Skin epidermis (tissue), 12 donors: ENCODE data around the gene PRKRA.

Source experiments
- H3K27ac ChIP-seq, 21 experiments: fragments of 200-600 bp; sonication (generic) in 11 of 21; one replicate each; pipeline ENCODE4 v1.5.0; 2020; ENCODE audit warnings: mild to moderate bottlenecking in 3 of 21, inconsistent platforms in 2 of 21, moderate library complexity in 2 of 21
- H3K4me3 ChIP-seq, 7 experiments: fragments of 200-600 bp; sonication (generic) in 2 of 7; one replicate each; pipeline ENCODE4 v1.5.0; 2020; ENCODE audit warnings: inconsistent platforms in 2 of 7, mild to moderate bottlenecking in 2 of 7, moderate library complexity in 1 of 7

The PRKRA gene

DNA sequence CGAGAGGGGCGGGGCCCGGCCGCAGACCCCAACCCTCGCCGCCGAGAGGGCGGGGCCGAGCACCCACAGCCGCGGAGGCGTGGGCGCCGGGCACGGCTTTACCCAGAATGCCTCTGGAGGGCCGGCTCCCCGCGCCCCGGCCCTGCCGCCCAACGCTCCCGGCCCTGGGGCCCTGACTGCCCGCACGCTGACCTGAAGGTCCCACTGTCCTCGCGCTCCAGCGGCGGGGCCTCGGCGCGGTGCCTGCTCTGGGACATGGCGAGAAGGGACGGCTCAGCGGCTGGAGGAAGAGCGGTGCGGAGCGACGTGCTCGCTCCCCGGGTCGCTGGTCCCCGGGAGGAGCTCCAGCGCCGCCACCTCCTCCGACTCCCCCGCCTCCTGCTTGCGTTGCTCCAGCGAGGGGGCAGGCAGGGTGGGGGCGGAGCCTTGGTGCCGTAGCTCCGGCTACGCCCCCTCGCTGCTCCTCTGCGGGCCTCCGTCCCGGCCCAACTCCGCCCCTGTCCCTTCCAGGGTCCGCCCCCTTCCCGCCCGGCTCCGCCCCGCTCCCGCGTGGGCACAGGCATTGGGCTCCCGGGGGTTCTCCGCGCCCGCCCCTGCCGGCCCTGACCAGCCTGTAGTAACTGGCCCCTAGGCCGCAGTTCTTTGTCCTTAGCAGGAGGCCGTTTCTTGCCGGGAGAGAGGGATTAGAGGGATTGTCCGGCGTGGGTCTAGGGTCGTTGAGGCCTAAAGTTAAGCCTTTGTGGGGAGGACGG is at the start of gene PRKRA, which contains the start of gene PJVK:
TSS of gene PRKRA (minus strand) at position 402 of the 752 bp plus-strand sequence. CDS start at position 257, 145 bp downstream.
TSS of gene PJVK (plus strand) at position 605 of the 752 bp plus-strand sequence. CDS start 2,032 bp downstream, outside the sequence.
- Histone ChIP-seq H3K4me3 (peak within 1 kb of the TSS; percentile 73 to 95 (median 86)), H3K27ac (peak within 1 kb of the TSS; percentile 79 to 99 (median 98))

DNA sequence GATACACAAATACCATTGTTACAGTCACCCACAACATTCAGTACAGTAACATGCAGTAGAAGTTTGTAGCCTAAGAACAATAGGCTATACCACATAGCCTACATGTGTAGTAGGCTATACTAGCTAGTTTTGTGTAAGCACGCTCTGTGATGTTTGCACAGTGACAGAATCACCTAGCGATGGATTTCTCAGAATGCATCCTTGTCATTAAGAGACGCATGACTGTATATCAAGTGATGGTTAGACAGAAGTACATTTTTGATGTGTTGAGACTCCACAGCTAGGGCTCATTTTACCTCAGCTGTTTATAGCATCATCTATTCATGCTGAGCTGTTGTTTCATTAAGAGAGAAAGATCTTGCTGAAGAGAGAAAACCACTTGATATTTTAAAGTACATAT is 48.7 kb upstream of the PRKRA start:
- no peak overlapping the region for H3K27ac ChIP-seq
- no peak overlapping the region for H3K4me3 ChIP-seq

DNA sequence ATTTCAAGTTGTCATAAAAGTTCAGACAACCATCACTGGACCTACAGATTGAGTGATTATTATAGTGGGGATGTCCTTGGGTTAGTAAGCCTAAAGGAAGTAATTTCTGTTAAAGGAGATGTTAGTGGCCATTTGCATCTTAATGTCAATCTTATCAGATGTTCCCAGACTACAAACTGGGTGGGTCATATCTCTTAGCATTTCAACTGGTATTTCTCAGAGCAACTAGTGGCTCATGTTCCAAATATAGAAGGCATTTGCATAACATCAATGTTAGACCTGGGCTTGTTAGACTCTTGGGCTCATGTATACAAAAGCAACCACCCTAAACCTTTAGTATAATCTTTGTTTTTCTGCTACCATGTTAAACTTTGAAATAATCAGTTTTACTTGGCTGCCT is 47.2 kb upstream of the PRKRA start:
- Histone ChIP-seq H3K4me3 (no peak overlapping the region), H3K27ac (no peak overlapping the region)

DNA sequence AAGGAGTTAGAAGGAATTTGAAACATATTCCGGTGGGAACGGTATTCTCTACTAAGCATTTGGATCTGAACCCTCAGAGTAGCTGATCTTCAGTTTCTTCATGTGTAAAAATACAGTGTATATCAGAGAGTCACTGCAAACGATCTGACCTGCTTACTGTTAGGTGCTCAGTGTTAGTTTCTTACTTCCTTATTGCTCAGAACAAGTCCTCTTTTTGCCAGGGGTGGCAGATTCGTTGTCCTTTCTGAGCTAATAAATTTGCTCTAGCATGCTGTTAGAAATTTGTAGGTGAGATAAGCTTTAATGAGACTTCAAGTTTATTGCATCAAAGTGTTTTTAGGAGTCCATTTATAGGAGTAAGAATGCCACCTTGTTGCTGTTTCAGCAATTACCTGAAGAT is 45.1 kb upstream of the PRKRA start:
- Histone ChIP-seq H3K4me3 (no peak overlapping the region), H3K27ac (no peak overlapping the region)

DNA sequence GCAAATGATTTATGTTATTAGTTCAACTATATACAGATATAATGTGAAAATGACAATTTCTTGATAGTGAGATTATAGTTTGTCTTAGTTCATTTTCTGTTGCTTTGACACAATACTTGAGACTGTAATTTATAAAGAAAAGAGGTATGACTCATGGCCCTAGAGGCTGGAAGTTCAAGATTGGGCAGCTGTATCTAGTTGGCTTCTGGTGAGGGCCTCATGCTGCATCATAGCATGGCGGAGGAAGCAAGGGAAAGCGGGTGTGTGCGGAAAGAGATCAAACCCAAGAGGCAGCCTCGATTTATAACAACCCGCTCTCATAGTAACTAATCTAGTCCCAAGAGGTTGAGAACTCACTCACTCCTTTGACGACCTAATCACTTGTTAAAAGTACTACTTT is 40.6 kb upstream of the PRKRA start:
- no peak overlapping the region for H3K4me3 ChIP-seq
- H3K27ac ChIP-seq, result no peak overlapping the region

DNA sequence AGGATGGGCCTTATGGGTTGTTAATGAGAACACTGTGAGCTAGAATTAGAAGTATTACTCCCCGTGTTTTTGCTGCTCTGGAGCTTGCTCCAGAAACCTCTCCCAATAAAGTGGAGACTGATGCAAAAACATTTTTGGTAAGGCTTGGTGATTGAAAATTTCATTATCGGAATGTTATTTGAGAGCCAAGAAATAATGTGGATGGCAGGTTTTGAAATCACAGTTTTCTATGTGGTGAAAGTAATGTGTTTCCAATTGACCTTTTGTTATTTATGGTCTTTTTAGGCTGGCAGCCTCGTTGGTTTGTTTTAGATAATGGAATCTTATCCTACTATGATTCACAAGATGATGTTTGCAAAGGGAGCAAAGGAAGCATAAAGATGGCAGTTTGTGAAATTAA is 34.4 kb upstream of the PRKRA start:
- Histone ChIP-seq H3K4me3 (no peak overlapping the region), H3K27ac (no peak overlapping the region)

DNA sequence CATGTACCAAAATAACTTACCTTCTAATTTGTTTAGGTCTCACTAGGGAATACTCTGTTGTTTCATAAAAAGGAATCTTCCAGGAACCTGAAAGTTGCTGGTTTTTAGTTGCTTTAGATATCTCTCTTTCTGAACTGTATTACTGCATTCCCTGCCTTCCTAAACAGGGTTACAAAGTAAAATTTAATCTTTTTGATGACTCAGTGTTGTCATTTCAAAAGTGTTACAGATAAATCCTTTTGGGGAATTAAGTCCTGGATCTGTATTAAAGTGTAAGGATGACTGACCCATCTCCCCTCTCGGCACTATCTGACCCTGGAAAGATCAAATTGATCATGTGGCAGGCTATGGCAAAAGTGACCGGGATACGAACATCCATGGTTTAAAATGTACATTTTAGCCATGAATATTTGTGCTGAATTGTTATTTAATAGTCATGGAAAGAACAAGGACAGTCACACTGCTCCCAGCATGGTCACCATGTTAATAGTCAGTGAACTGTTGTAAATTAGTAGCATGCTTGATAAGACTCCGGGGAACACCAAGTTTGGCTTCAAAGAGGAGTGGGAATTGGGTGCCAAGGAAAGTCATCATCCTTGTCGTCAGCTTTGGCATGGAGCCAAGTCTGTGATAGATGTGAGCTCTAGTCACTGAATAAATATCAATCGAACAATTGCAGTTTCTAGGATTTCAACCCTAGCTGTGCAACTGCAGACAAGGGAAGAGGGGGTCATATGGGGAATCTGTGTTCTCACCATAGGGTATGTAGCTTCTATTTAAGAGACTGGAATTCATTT is 33.5 kb upstream of the PRKRA start:
- Histone ChIP-seq H3K4me3 (no peak overlapping the region), H3K27ac (no peak overlapping the region)

DNA sequence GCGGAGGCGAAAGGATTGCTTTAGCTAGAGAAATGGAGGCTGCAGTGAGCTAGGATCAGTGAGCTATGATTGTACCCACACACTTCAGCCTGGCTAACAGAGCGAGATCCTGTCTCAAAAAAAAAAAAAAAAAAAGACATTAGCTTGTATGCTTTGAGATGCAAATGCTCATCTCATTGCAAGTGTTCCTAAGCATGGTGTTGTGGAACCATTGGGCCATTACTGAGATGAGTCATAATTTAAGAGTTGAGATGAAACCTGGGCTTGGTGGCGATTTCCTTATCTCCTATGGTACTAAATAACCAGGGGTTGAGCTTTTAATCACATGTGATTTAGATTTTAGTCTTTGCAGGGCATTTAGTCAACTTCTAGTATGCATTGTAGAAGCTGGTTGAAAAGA is 31.5 kb upstream of the PRKRA start:
- Histone ChIP-seq H3K27ac (no peak overlapping the region), H3K4me3 (no peak overlapping the region)

DNA sequence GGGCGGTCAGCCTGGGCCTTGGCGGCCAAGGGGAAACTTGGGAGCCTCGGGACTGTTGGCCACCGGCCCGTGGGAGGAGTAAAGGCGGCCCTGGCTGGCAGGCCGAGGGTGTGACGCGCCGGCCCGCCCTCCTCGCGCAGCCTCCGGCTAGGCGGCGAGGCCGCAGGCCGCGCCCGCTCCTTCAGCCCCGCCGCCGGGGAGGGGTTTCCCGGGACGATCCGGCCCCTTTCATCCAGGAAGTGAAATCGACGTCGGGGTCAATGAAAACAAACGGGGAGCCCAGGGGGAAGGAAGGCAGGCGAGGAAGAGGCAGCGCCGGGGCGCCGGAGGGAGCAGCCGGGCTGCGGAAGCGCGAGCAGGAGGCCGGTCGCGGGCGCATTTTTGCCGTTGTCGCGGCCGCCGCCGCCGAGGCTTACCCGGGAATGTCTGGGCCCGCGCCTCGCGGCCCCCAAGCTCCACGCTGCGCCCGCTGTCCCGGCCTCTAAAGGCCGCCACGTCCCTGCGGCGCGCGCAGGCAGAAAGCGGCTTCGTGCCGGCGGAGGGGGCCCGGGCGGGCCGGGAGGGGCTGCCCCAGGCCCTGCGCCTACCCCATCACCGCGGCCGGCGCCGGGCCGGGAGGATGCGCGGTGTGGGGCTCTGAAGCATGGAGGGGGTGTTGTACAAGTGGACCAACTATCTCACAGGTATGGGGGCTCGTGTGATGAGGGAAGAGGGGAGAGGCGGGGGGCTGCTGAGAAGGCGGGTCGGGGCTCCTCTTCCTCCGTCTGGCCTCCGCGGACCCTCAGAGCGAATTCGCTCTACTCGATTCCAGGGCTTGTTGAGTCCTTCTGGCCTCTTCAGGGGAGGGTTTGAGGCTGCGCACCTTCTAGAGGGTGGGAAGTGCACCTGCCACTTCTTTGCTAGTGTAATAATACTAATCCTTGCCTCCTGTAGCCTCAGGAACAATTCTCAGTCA is 29.5 kb upstream of the PRKRA start, which contains the start of gene PLEKHA3:
TSS of gene PLEKHA3 (plus strand) at position 231 of the 955 bp plus-strand sequence. CDS start at position 644, 413 bp downstream.
- peak within 1 kb of the TSS; percentile 61 to 96 (median 88) for H3K4me3 ChIP-seq
- H3K27ac ChIP-seq, result peak within 1 kb of the TSS; percentile 66 to 96 (median 90)

DNA sequence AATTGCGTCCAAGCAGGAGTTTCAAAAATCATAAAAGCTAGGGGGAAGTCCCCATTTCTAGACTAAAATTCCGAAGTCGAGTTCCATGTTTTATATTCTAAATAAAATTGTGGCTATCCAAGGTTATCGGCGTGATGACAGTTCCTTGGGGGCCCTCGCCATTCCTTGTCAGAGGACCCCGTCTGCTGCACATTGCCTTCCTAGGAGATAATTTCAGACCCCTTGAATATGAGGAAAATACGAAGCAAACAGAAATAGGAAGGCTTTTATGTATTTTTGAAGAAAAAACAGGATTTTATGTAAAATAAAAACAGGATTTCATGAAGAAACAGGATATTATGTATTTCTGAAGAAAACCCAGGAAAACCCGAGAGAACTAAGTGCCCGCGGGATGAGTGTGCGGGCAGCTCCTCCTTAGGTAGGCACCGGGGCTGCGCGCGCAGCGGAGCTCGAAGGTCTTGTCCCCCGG is 28.8 kb upstream of the PRKRA start:
- Histone ChIP-seq H3K4me3 (peak overlapping the region; percentile 61 to 96 (median 88)), H3K27ac (peak overlapping the region in 20 of 21 experiments; percentile 72 to 96 (median 90))

DNA sequence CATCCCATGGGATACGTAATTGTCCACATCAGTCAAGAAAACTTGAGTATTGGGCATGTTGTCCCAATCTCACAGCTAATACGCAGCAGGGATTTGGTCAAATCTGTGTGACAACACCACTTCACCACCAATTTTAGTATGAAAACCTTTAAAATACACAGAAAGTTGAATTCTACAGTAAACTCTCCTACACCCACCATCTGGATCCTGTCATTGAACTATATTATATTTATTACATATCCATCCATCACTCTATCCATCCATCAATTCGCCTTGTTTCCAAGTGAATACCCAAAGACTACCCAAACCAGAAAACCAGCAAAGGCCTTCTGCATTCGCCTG is 28.3 kb upstream of the PRKRA start:
- H3K27ac ChIP-seq, result peak overlapping the region in 18 of 21 experiments; percentile 81 to 94 (median 90)
- H3K4me3 ChIP-seq, result peak overlapping the region; percentile 56 to 71 (median 61)

DNA sequence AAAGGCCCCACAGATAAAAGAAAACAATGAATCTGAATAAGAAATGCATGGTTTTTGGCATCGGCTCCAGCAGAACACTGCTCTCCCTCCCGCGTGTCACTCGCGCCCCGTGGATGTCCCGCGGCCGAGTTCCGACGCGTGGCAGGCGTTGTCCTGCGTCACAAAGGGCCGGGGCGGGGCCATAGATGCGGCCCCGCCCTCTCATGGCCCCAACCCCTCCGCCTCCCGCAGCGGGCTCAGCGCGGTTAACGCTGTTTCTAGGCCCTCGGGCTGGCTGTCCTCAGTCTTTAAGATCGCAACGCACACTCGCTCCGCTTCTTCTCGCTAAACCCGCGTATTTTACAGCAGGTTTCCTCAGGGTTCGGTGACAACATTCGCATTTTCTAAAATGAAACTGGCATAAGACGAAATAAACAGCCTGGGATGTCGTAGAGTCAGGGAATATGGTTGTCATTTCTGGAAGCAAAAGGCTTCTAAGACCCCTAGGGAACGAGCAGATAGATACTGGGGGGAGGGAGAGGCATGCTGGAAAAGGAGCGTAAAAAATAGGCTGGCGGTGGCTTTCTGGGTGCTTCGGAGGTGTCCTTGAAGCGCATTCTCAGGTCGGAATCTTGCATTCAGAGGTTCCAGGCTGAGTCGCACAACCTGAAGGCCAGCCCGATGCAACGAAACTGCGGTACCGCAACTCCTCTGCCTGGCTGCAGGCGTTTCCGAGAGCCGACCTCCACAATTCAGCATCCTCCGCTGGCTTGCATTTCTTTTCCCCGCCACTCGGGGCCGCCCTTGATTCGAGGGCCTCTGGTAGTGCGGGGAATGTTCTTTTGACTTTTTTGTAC is 27.7 kb upstream of the PRKRA start, which contains the start of gene FKBP7:
TSS of gene FKBP7 (minus strand) at position 162 of the 836 bp plus-strand sequence. CDS start at position 61, 101 bp downstream.
- Histone ChIP-seq H3K27ac (peak within 1 kb of the TSS; percentile 10 to 97 (median 89)), H3K4me3 (peak within 1 kb of the TSS; percentile 56 to 71 (median 61))

DNA sequence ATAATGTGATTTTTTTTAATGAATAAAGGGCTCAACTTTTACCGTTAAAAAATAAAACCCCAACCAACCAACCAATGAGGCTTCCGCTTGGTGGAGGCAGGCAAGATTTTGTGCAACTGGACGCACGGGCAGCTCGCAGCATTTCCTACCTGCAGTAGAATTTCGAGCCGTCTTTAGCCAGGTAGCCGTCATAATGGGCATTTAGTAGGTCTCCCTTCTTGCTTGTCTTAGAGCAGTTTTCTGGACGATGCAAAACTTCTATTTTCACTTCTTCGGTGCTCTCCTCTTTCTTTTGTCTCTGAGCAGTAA is 27.1 kb upstream of the PRKRA start:
- Histone ChIP-seq H3K27ac (peak overlapping the region; percentile 10 to 97 (median 89)), H3K4me3 (peak overlapping the region; percentile 56 to 71 (median 61))

DNA sequence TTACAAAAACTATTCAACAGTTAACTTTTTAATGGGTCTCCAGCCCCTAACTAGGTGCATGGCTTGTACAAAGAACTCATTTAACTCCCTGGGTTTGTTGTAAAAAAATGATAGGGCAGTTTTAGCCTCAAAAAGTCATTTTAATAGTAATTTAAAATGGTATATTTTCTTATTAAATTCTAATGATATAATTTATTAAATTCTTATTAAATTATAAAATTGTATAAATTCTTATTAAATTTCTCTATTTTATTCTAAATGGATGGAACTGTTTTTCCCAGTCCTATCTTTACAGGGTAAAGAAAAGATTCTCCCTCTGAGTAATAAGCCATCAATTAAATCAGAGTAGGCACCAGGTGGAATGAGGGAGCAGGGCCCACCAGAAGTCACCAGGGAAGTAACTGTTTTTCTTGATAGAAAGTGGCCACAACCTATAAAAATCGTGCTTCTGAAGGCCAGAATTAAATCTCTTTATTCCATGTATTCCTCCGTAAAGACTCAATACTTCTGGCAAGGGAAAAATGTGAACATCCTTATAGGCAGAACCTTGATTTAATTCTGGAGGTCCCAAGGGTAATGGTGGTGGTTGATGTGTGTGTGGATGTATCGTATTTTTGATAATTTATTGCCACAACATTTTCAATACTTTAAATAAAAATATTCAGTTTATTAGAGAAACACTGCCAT is 26.6 kb upstream of the PRKRA start:
- peak overlapping the region in 19 of 21 experiments; percentile 3 to 97 (median 89) for H3K27ac ChIP-seq
- H3K4me3 ChIP-seq, result peak overlapping the region; percentile 56 to 71 (median 61)

DNA sequence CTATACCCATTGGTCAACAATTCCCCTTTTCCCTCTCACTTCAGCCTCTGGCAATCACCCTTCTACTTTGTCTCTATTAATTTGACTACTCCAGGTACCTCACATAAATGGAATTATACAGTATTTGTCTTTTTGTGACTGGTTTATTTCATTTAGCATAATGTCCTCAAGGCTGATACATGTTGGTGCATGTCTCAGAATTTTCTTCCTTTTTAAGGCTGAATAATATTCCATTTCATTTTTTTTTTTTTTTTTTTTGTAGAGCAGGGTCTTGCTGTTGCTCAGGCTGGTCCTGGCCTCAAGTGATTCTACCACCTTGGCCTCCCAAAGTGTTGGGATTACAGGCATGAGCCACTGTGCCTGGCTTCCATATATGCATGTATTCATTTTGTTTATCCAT is 25.5 kb upstream of the PRKRA start:
- Histone ChIP-seq H3K27ac (no peak overlapping the region), H3K4me3 (no peak overlapping the region)

DNA sequence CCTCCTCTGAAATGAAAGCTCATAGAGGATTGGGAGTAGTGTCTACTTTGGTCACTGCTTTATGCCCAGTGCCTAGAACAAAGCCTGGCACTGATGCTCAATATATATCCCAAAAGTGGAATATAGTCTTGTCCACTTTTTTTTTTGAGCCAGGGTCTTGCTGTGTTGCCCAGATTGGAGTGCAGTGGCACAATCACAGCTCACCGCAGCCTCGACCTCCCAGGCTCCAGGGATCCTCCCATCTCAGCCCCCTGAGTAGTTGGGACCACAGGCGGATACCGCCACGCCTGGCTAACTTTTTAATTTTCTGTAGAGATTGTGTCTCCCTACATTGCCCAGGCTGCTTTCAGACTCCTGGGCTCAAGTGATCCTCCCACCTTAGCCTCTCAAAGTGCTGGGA is 23.6 kb upstream of the PRKRA start:
- H3K4me3 ChIP-seq, result no peak overlapping the region
- no peak overlapping the region for H3K27ac ChIP-seq

DNA sequence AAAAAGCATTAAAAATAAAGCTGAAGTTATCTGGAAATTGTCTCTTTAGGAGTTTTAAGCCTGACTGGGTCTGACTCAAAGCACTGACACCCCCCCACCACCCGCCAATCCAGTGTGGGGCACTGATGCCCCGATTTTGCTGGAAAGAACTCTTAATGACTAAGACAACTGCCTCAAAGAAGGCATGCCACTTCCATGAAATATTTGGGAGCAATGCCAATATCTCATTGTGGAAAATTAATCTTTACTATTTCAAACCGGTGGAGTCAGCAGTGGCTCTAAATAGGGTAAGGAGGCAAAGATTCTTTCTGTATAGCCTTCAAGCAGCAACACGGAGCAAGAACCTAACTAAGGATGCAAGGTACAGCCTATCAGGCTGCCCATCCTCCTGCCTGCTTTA is 23.0 kb upstream of the PRKRA start:
- Histone ChIP-seq H3K4me3 (no peak overlapping the region), H3K27ac (no peak overlapping the region)

DNA sequence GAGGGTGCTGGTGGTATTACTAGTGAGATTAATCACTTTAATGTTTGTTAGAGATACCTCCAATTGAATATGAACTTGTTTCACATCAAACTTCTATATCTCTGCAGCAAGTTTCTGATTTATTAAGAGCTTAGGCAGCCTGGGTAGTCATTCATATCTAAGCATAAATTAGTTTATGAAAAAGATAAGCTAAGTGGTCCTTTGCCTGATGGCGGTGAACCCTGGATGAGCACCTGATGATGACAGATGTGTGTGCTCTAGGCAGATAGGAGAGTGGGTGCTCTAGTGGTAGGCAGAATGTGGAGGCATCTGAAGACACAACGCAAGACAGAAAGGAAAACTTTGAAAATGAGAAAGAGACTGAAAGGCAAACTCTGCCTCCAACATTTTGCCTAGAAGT is 22.4 kb upstream of the PRKRA start:
- Histone ChIP-seq H3K4me3 (no peak overlapping the region), H3K27ac (no peak overlapping the region)
